GM18519 (cell line): ENCODE measurements around the gene CATSPER1.
"Not testable (repeated sequence)": the region's sequence is repeated elsewhere in the genome, so short reads cannot be mapped to it uniquely, and the experiment has no call there.

Source experiments
- ATAC-seq: cut with Tn5 transposase; IDR thresholded peaks from one replicate; pipeline ENCODE4 v1.9.1; 2021; ENCODE audit warnings: mild to moderate bottlenecking, moderate library complexity; ENCODE audit not compliant: unreplicated experiment, low FRiP score

The CATSPER1 gene

GRCh38 chr11:66022401-66023185, 3.7 kb downstream of the CATSPER1 start:
- no peak for ATAC-seq

DNA sequence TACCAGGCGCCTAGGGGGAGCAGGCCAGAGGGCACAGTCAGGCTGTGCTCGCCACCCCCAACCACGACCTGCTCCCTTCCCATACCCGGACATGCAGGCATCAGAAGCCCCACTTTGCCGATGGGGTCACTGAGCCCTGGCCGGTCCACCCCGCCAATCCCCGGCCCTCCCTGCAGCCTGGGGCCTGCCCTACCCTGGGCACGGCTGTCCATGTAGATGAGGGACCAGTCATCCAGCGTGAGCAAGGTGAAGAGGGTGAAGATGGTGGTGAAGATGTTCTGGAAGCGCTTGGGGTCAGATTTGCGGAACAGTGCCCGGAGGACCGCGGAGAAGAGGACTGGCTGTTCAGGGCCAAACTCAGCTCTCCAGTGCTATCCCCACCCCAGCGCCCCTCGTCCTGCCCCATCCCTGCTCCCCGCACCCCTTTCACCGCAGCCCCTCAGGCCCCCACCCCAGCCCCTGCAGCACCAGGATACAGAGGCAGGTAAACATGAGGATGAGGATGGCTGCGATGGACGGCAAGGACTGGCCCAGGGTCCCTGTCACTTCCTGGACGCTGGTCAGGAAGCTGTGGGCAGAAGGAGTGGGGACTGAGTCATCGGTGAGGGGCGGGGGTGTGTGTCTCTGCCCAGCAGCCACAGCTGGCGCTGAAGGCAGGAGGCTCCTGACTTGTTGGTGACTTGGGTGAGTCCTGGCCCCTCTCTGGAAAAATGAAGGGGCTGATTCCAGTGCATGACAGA, 5.5 kb downstream of the CATSPER1 start:
- no peak for ATAC-seq

- no peak for ATAC-seq
Measured at GRCh38 chr11:66020212-66020611, 6.1 kb downstream of the CATSPER1 start.

GRCh38 chr11:66017321-66017720, 9.0 kb downstream of the CATSPER1 start:
- no peak for ATAC-seq

DNA sequence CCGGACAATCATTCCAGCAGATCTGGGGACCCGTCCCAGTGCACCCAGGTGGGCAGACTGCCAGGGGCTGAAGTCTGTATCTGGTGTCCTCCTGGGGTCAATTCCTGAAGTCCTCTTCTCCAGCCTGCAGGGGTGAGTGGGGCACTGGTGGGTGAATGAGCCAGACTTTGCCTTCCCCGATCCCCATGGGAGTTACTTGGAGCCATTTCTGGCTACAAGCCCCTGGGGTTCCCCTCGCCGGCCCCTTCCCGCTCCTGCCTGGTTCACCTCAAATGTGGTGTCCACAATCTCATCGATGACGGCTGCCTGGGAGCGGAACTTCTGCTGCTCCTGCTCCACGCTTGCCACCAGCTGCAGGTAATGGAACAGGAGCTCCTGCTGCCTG, 9.5 kb downstream of the CATSPER1 start:
- ATAC-seq = no peak

DNA sequence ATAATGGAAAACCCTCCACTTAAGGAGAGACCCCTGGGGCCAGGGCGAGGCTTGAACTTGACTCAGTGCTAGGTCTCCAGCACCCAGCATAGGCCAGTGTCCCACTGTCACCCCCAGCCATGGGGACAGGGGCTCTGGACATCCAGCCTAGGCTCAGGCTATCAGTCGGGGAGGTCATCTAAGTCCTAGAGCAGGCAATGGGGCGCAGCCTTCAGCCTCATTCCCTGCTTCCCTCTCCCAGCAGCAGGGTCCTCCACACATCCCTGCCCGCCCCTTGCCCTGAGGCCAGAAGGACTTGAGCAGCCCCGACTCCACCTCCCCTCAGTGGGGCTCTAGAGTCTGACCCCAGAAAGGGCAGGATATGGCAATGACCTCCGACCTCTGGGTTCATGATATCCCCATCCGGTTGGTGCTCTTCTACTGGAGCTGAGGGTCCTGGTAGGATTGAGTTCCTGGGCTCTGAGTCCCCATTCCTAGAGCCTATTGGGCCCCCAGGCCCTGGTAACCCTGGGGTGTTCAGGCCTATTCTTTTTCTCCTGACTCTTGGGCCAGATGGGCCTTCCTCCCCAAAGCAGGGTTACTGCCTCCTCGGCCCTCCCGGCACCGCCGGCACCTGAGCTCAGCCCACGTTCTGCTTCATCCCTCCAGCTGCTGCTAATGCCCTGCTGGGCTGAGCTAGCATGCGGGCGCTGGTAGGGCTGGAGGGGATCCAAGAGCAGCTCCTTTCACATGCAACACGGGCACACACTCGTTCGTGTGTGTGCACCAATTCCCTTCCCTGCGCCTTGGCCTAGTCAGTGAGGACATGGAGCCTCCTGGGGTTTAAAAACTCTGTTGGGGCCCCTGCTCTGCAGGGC, 10.1 kb downstream of the CATSPER1 start:
- ATAC-seq = no peak

- no peak for ATAC-seq
Measured at GRCh38 chr11:66015454-66015881, 10.8 kb downstream of the CATSPER1 start.

GRCh38 chr11:66014804-66015453, 11.3 kb downstream of the CATSPER1 start:
- no peak for ATAC-seq

DNA sequence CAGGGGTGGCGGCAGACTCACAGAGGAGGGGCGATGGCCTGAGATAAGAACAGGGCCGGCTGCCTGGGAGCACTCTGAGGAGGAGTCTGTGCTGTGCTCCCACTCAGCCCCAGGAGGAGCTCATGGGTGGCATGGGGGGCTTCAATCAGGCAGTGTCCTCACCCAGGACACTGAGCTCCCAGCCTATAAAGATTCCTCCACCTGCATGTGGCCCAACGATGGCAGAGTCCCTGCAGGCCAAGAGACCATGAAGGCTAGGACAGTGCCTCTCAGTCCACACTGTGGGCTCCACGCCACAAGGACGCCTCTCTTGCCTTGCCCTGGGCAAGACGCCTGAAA, 12.5 kb downstream of the CATSPER1 start:
- no peak for ATAC-seq

GRCh38 chr11:66012946-66013761, 13.1 kb downstream of the CATSPER1 start:
- no peak for ATAC-seq

DNA sequence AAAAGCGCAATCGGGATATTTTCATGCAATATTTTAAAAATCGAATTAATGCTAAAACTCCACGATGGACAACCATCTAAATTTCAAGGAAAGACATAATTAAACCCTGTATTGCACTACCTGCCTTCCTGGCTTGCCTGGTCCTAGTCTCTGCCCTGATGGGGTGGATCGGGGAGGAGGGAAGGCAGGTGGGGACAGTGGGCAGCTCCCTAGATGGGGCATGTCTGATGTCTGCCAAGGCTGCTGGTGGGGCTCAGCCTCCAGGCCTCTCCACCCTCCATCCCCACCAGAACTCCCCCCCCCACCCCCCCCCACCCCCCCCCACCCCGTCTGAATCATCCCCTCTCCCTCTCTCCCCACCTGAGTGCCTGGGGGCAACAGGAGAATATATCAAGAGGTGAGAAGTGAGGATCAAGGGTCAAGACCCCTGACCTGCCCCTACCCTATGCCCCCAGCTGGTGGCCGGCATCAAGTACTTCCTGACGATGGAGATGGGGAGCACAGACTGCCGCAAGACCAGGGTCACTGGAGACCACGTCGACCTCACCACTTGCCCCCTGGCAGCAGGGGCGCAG, 13.8 kb downstream of the CATSPER1 start:
- no peak for ATAC-seq

DNA sequence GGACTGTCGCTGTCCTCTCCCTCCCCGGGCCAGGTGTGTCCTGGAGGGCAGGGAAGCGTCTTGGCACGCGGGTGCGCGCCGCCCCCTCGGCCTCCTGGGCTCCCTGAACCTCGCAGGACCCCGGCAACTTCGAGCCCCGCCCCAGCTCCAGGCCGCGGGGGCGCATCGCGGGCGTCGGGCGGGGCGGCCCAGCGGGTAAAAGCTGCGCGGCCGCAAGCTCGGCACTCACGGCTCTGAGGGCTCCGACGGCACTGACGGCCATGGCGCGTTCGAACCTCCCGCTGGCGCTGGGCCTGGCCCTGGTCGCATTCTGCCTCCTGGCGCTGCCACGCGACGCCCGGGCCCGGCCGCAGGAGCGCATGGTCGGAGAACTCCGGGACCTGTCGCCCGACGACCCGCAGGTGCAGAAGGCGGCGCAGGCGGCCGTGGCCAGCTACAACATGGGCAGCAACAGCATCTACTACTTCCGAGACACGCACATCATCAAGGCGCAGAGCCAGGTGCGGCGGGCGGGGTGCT, 14.4 kb downstream of the CATSPER1 start, which contains the start of gene CST6:
TSS of gene CST6 (plus strand) at position 224 of the 519 bp plus-strand sequence. CDS start at position 261, 37 bp downstream.
- ATAC-seq = no peak

DNA sequence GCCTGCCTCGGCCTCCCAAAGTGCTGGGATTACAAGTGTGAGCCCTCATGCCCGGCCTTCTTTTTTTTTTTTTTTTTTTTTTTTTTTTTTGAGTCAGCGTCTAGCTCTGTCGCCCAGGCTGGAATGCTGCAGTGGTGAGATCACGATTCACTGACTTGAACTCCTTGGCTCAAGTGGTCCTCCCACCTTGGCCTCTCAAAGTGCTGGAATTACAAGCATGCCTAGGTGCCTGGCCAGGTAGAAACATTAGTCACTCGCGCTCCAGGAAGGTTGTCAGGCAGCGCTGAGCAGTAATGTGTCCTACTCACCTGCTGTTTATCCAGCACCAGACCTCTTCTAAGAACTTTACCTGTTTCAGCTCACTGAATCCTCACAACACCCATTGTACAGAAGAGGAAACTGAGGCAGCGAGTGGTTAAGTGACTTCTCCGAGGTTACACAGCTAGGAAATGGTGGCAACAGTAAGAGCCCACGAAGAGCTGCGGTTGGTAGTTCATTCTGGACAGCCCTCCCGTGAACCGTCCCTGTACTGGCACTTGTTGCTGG, 15.0 kb downstream of the CATSPER1 start:
- no peak for ATAC-seq

DNA sequence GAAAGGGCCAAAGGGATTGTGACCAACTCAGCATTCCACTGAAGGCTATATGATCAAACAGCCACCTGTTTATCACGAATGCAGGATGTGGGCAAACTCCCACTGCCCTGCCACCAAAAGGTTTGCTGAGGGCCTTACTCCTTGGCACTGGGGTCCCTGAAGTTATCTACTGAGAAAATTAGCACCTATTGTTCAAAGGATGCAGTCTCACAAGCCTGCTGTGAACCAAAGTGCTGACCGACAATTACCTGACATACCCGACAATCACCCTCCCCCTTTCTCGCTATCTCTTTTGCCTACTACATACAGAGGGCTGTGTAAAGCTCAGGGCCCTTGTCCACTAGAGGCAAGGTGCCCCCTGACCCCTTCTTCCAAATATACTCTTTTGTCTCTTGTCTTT, 16.2 kb downstream of the CATSPER1 start:
- ATAC-seq = not testable (repeated sequence)

DNA sequence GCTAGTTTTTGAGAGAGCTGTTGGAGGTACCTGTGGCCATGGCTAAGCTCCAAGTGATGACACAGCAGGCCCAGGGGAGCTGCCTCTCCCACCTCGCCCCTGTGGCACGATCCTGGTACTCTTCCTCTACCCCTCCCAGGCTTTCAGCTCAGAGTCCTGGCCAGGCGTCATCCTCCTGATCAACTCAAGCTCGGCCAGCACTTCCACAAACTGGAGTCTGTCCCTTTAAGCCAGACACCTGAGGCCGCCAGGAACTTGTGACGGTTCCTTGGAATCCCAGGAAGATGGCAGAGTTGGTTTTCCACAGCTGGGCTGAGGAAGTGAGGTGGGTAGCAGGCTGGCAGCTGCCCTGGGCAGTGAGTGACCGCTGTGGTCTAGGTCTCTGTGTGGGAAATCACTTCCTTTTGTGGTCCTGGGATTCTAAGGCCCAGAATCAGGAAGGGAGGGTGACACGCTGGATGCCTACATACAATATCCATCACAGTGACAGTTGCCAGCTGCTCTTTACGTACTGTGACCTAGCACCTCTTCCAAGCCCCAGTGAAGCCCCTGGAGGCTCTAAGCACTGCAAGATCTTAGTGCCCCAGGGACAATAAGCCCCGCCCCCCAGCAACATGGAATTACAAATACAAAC, 17.7 kb downstream of the CATSPER1 start:
- ATAC-seq = no peak

DNA sequence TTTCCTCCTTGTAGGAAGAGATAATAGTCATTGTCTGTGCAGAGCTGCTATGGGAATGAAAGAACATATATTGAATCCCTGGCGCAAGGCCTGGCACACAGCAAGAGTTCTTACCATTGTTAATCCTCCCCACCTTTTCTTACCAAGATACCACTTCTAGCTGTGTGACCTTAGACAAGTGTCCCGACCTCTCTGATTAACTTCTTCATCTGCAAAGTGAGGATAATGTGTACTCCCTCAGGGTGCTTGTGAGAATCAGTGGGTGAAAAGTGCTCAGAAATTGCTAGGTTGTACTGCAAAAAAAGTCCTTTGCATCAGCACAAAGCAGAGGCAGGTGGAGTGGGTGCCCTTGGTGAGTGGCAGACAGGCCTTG, 18.2 kb downstream of the CATSPER1 start:
- no peak for ATAC-seq

DNA sequence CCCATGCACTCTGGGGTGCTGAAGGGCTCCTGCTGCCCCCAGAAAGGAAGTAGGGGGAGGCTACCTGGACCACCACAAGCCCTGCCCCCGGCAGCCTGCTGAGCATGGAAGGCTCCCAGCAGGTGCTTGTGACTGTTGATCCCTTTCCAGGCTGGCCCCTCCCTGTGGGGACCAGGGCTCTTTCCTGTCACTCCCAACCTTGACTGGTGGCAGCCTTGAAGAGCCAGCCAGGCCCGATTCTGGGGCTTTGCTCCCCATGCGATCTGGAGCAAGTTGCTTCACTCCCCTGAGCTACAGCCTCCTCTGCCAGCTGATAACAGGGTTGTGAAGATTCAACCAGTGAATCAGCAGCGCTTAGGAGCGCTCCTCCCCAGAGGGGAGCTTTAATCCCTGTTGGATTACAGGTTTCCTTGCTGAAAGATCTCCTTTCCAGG, 19.1 kb downstream of the CATSPER1 start:
- ATAC-seq = no peak

DNA sequence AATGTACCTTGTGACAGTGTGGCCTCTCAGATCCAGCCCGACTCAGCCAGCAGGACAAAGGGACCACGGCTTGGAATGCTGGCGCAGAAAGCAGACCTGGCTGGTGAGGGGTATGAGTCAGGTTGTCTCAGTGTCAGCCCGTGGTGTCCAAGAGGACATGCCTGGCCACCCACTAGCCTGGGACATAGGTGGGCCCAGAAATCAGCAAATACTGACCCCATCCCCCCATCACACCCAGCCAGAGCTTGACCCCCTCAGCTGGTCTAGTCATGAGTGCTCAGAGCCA, 19.4 kb downstream of the CATSPER1 start:
- no peak for ATAC-seq
